HepG2 (cell line): ENCODE results near the gene PLK5. TPM values are rescaled to one million over a fixed set of nuclear protein-coding genes. Genes with fewer than 3 reads are reported as not detected.
A peak's percentile ranks its signal among the peaks of the same experiment; 100 is the strongest.

Experiments used
- BATF2 ChIP-seq: sonication (generic); formaldehyde crosslinking; IDR thresholded peaks from 2 replicates; pipeline ENCODE4 v1.8.0; 2022; ENCODE audit warnings: mild to moderate bottlenecking, missing genetic modification reagents, moderate library complexity
- DMTF1 ChIP-seq: sonication (generic); formaldehyde crosslinking; IDR thresholded peaks from 2 replicates; pipeline ENCODE4 v1.4.0; 2020; ENCODE audit warnings: mild to moderate bottlenecking, missing genetic modification reagents
- ETV6 ChIP-seq: sonication (generic); formaldehyde crosslinking; conservative IDR thresholded peaks from 2 replicates; pipeline ENCODE4 v1.4.0; 2020; ENCODE audit warnings: missing genetic modification reagents
- FOSL1 ChIP-seq: sonication (generic); formaldehyde crosslinking; IDR thresholded peaks from 2 replicates; pipeline ENCODE4 v1.9.0; 2021; ENCODE audit warnings: missing genetic modification reagents, borderline replicate concordance
- FOXJ3 ChIP-seq: sonication (generic); formaldehyde crosslinking; IDR thresholded peaks from 2 replicates; pipeline ENCODE4 v1.4.0; 2020; ENCODE audit warnings: missing genetic modification reagents, mild to moderate bottlenecking, borderline replicate concordance
- HES4 ChIP-seq: sonication (generic); formaldehyde crosslinking; IDR thresholded peaks from 2 replicates; pipeline ENCODE4 v1.9.0; 2021; ENCODE audit warnings: mild to moderate bottlenecking, missing genetic modification reagents, borderline replicate concordance
- HNRNPUL1 ChIP-seq: fragments of 200-400 bp; formaldehyde crosslinking; IDR thresholded peaks from 2 replicates; pipeline ENCODE4 v1.6.1; 2017; ENCODE audit warnings: low read depth, mild to moderate bottlenecking, low read length, moderate library complexity
- MTF1 ChIP-seq: sonication (generic); formaldehyde crosslinking; IDR thresholded peaks from 2 replicates; pipeline ENCODE4 v1.5.0; 2020; ENCODE audit warnings: missing genetic modification reagents
- NR2F2 ChIP-seq: IDR thresholded peaks from 2 replicates; pipeline ENCODE4 v1.6.1; 2012; ENCODE audit warnings: low read depth, inconsistent platforms, borderline replicate concordance
- RCOR2 ChIP-seq: IDR thresholded peaks from 2 replicates; pipeline ENCODE4 v1.6.1; 2016; ENCODE audit warnings: missing biosample characterization, missing genetic modification reagents
- SMARCC2 ChIP-seq: fragments of 450-650 bp; IDR thresholded peaks from 2 replicates; pipeline ENCODE4 v1.6.1; 2017; ENCODE audit warnings: antibody characterized with exemption, mild to moderate bottlenecking
- YEATS4 ChIP-seq: sonication (generic); formaldehyde crosslinking; IDR thresholded peaks from 2 replicates; pipeline ENCODE4 v1.4.0; 2020; ENCODE audit warnings: missing genetic modification reagents, borderline replicate concordance
- ZHX2 ChIP-seq, 2 experiments: sonication (generic) in 1 of 2; formaldehyde crosslinking in 1 of 2; IDR thresholded peaks; 2 replicates each; pipeline versions ENCODE4 v1.6.1 to v1.9.0; 2014 to 2022; ENCODE audit warnings: antibody characterized with exemption in 1 of 2, borderline replicate concordance in 1 of 2, inconsistent platforms in 1 of 2, low read depth in 1 of 2, missing genetic modification reagents in 1 of 2
- ZNF788 ChIP-seq: sonication (generic); formaldehyde crosslinking; IDR thresholded peaks from 2 replicates; pipeline ENCODE4 v1.5.0; 2020; ENCODE audit warnings: mild to moderate bottlenecking, missing genetic modification reagents, borderline replicate concordance
- ZNF800 ChIP-seq: sonication (generic); formaldehyde crosslinking; IDR thresholded peaks from 2 replicates; pipeline ENCODE4 v1.4.0; 2020; ENCODE audit warnings: missing genetic modification reagents
- ZNF891 ChIP-seq: sonication (generic); formaldehyde crosslinking; IDR thresholded peaks from 2 replicates; pipeline ENCODE4 v1.5.0; 2020; ENCODE audit warnings: mild to moderate bottlenecking, missing genetic modification reagents
- ZSCAN22 ChIP-seq: sonication (generic); formaldehyde crosslinking; IDR thresholded peaks from 2 replicates; pipeline ENCODE4 v1.4.0; 2020; ENCODE audit warnings: mild to moderate bottlenecking, missing genetic modification reagents
- polyA plus RNA-seq, 8 experiments: library from polyadenylated mRNA; depleted of rRNA in 3 of 8; stranded (reverse) in 7 of 8; unstranded in 1 of 8; fragments of >200 nt; fragmentation: Illumina TruSeq in 4 of 8; extraction: Trizol in 4 of 8; gene quantifications; 2 replicates each; pipeline versions ENCODE4 v1.2.1 to v1.2.3, GENCODE V29; 2011 to 2016; ENCODE audit warnings: low read depth in 4 of 8, missing spikeins in 1 of 8, mixed read lengths in 1 of 8; ENCODE audit not compliant: insufficient read depth in 1 of 8
- total RNA-seq, 5 experiments: library from RNA; depleted of rRNA; stranded (reverse); fragments of >200 nt; fragmentation: Illumina TruSeq; extraction: Trizol; gene quantifications; 2 replicates each; pipeline ENCODE4 v1.2.3, GENCODE V29; 2016; ENCODE audit warnings: low read depth in 1 of 5

PLK5 gene
- total and polyA plus RNA-seq, 2 of the 13 experiments (the other 11 are each of a cell fraction or from before 2014, with no cell fraction given), result not detected

DNA sequence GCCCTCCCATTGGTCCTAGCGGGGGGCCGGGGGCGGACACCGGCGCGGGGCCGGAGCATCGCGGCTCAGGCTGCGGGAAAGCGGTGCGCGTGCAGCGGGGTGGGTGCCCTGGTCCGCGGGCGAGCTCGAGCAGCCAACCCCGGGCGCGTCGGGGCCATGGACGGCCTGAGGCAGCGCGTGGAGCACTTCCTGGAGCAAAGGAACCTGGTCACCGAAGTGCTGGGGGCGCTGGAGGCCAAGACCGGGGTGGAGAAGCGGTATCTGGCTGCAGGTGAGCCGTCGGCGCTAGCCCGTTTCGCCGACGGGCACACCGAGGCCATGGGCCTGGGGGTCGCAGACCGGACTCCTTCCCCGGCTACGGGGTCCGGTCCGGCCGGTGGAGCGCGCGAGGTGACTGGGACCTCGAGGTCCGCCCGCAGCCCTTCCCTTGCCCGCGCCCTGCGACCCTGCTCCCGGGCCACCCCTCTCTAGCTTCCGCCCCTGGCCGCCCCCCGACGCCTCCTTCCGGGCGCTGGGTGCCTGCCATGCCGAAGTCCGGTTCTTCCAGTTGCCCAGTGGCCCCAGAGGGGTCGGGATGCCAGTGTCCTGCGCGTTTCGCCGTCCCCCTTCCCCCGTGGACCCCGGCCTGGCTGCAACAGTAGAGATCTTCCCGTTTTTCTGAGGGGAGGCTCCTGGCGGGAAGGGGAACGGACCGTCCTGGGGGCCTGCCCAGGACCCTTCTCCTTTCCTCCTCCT is 32.6 kb upstream of the PLK5 start, which contains the start of gene REEP6 (continued):
- TF ChIP-seq ZHX2 (IDR thresholded peaks at IDR 0.05; ENCODE audit: low read depth) (no peak), ZHX2 (CRISPR knock-in tag; IDR thresholded peaks at IDR 0.05; ENCODE audit: borderline replicate concordance) (0 out of 2 replicates have a peak, but pooled peaks have one; percentile 65), FOSL1 (CRISPR knock-in tag) (no peak), SMARCC2 (no peak), HNRNPUL1 (no peak), FOXJ3 (CRISPR knock-in tag) (no peak; the same call in 1 of the 2 replicates), ZNF788 (CRISPR knock-in tag) (peak; percentile 60; the same call in 1 of the 2 replicates), BATF2 (0 out of 2 replicates have a peak, but pooled peaks have one; percentile 55), ETV6 (no peak; the same call in none of the 2 replicates), RCOR2 (CRISPR knock-in tag) (peak; percentile 64; the same call in 1 of the 2 replicates), DMTF1 (CRISPR knock-in tag) (no peak), MTF1 (CRISPR knock-in tag) (0 out of 2 replicates have a peak, but pooled peaks have one; percentile 37), NR2F2 (no peak), HES4 (0 out of 2 replicates have a peak, but pooled peaks have one; percentile 53), ZNF800 (CRISPR knock-in tag) (peak; percentile 74; the same call in 1 of the 2 replicates), YEATS4 (CRISPR knock-in tag) (peak; percentile 79), ZNF891 (CRISPR knock-in tag) (peak; percentile 79; the same call in 1 of the 2 replicates), ZSCAN22 (CRISPR knock-in tag) (no peak)
